ENCODE measurements around the gene DHRS13.
"Not testable (repeated sequence)": the region's sequence is repeated elsewhere in the genome, so short reads cannot be mapped to it uniquely, and the experiment has no call there.

DHRS13 gene

DNA sequence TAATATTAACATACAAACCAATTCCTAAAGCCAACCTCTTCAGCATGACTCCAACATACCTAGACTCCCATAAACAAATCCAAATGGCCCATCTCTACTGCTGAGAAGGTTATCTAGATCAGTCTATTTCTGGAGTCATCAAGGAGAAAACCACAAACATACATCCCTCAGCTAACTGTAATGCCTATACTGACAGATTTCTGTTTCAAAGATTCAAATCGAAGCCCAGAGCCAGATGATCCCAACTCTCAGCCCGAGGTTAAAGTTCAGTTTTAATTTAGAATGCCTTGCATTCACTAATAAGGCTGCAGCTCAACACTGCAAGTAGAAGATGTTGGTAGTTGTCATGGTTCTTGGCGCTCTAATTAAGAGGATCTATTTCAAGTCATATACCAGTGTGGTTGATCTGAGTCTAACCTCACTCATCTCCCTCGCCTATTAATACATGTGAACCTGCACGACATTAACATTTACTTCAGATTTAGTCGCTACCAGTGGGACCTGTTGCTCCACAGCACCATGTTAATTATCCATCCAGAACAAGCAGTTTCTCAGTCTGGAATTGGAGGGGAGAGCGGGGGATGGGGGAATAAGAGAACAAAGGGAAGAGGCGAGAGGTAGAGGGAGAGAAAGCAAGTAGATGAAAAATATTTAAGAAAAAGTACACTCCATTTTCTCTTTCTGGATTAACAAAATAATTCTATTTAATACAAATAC is 33.0 kb upstream of the DHRS13 start:
- DNase-seq, result no peak

DNA sequence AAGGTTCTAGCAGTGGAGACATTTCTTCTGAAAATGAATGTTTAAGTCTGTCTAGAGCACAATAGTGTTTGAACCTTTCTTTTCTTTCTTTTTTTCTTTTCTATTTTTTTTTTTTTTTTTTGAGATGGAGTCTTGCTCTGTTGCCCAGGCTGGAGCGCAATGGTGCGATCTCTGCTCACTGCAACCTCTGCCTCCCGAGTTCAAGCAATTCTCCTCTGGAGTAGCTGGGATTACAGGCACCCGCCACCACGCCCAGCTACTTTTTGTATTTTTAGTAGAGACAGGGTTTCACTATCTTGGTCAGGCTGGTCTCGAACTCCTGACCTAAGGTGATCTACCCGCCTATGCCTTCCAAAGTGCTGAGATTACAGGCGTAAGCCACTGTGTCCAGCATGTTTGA is 31.6 kb upstream of the DHRS13 start:
- not testable (repeated sequence) for DNase-seq

DNA sequence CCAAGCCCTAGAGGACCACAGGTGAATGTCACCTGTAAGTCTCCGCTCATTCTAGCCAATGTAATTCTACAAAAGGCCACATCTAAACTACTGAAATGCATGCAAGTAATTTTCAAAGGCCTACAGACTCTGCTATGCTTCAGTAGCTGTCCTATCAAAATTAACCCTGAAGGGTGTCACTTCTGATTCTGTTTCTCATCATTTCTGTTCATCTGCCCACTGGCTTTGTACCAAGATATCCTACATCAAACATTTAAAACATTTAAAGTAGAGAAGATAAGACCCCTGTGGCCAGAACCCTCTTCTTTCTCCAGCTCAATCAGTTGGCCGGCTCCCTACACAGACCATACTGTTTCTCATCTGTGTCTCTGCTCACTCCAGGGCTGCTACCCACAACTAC is 26.9 kb upstream of the DHRS13 start:
- no peak for DNase-seq

DNA sequence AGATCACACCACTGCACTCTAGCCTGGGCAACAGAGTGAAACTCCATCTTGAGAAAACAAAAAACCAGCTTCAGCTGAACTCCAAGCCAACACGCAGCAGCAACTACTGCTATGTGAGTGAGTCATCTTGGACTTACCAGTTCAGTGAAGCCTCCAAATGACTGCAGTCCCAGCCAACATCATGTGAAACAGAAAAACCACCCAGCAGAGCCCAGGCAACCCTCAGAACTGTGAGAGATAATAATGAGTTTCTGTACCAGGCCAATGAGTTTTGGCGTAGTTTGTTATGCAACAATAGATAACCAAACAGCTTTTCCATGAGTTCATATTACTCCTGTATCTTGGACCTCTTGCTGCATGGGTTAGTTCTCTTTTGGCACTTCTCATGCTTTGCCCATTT is 25.2 kb upstream of the DHRS13 start:
- no peak for DNase-seq

DNA sequence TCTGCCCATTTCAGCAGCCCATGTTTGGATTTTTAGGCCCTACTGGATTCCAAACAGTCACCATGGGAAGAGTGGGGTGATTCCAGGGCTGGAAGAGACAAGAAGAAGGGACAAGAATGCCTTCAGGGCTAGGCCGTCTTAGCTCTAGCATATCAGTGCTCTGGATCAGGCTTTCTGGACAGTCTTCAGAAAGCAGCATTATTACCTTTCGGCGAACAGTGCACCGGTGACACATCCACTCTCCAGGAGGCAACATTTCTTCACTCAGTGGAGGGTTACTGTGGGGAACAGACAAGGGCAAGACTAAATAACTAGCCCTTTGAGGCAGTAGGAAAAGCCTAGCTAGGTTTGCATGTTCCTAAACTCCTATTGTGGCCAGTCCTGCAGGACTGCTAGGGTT is 23.9 kb upstream of the DHRS13 start:
- DNase-seq, result no peak

DNA sequence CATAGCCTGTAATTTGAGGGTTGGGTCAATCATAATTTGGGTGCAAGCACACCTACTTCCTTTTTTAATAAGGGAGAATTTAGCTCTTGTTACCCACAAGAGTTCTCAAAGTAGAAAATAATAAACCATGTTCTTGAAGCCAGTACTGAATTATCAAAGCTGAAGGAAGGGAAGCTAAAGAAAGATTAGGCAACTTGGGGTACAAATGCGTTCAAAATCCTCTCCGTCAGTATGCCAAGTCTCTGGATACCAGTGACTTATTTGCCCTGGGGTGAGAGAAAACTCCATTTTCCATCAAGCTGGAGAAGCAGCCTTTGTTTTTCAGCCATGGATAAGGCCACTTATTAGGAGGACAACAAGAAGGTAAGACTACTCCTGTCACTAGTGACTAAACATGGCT is 23.5 kb upstream of the DHRS13 start:
- no peak for DNase-seq

DNA sequence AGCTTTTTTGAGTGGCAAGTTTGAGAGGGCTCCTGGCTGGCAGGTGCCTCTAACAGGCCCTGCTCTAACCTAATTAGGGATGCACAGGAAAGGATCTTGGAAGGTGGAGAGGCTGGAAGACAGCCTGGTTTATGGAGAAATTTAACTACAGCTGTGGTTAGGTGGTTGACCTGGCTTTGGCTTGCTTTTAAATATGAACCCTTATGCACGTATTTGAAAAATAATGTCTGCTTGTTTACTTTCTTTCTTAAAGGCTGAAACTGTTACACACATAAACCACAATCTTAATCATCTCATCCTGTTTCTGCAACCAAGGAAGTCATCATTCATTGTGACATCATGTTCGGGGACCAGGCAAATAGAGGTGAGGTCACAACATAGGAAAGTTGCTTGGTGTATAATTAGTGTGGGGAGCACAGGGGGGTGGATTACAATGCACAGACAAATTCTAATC is 23.1 kb upstream of the DHRS13 start:
- peak; percentile 23 for DNase-seq

DNA sequence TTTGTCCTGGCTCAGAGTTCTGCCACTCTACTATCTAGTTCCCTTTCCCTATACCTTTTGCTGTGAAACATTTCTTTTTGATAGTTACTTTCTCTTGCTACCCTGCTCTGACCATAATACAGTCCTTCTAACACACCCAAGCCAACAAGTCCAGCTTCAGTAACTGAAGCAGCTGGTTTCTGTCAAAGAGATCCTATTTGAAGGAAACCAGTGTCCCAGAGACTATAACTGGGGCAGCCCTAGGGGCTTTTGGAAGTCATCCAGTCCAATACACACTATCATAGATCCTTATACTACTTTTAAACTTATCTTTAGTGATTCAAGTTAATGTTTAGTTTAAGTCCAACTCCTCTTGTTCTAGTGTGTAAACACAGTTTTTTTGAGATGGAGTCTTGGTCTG is 17.3 kb upstream of the DHRS13 start:
- DNase-seq, result no peak

DNA sequence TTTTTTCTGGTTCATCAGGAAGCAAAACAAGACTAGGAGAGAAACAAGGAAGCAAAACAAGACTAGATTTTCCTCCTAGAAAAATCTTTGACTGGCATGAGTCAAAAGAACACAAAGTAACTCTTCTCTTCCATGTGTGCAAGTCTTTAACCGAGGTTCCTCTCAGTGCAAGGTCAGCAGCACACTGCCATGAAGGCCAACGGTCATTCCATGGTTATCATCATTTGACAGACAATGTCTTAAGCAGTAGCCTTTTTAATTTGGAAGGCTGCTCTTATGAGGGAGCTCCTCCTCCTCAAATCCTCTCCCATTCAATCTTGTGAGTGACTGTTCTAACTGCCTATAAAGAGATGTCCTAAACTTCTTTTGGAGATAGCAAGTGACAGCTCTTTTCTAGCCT is 15.4 kb upstream of the DHRS13 start:
- no peak for DNase-seq

DNA sequence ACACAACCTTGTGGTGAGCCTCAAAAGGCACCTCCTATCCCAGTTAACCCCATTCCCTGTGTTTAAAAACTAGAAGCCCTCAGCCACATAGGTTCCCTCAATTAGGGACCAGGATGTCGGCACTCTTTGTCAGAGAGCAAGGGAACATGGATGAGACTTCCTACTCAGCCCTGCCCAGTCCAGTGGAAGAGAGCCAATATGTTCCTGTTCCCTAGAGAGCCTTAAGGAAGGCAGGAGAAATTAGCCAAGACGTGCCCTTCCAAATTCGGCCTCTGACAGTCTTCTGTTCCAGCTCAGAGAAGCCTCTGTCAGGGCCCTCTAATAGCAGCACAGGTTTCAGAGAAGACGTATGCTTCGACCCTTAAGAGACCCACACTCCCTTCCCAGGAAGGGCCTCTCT is 14.6 kb upstream of the DHRS13 start:
- no peak for DNase-seq

DNA sequence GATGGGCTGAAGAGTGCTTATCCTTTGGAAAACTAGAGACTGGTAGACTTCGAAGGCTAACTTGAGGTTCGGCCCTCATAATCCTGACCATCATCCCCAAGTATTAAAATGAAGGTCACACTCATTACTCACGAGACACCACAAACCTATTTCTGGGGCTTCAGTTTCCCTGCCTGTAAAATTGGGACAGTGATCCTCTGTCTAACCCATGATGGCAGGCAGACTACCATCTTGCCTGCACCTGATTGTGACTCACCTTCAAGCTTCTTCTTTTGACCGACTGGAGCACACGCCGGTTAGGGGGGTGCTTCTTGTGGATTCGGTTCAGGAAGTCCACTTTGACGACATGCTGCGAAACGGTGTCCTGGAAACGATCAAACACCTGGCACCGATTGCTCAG is 14.2 kb upstream of the DHRS13 start:
- DNase-seq, result no peak

DNA sequence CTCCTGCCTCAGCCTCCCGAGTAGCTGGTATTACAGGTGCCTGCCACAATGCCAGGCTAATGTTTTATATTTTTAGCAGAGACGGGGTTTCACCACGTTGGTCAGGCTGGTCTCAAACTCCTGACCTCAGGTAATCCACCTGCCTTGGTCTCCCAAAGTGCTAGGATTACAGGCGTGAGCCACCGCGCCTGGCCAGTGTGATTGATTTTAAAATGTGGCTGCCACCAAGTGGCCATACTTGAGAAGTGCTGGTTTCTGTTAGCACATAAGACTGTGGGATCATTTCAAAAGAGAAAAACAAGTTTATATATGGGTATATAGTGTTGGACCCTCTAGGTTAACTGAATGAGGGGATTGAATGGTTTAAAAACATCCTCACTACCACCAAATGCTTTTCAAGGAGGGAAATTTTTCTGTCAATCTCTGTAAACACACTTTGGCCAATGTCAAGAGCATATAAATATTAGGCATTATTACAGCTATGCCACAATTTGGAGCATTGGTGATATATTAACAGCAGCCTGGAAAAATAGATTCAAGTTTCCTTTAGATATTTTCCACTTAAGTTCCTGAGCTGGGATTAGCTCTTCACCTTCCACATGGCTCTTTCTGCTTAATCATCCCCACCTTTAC is 13.5 kb upstream of the DHRS13 start:
- DNase-seq, result no peak

DNA sequence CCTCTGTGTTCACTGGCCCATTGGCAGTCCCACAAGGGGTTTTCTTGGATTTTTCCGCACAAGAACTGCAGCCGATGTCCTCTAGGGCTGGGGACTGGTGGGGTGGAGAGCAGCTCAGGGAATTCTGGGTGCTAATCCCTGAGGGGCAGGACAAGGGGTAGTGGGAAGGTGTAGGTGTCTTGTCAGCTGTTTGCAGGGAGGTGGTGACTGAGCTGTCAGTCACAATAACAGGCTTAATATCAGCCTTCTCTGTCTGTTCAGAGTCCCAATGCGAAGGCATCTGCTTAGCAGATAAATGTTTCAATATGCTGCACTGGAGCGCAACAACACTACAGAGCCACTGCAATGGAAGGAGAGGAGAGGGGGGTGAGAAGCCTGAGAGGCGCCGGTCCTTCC is 10.1 kb upstream of the DHRS13 start:
- no peak for DNase-seq

DNA sequence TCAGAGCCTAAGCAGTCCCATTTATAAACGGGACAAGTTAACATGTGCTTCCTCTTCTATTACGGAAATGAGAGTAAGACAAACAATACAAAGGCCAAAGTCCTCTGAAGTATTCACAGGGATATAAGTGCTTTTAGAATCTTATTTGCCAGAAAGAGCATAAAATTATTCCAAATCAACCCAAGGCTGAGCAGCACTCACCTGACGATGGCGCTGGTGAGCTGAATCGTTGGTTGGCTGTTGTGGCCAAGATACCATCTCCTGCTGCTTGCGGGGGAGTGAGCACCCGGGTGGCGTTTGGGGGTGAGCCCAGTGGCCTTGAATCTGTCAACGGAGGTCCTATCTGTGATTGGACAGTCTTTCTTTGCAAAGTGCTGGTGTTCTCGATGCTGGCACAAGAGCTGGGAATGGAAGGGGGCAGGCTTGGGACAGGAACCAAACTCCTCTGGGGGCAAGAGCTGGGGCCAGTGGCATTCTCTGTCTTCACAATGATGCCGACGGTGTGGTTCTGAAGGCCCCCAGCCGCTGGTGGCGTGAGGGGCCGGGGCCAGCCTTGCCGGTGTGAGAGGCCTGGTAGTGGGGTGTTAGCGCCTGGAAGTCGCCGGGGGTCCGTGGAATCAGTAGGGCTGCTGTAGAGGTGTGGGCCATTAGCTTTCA is 9.5 kb upstream of the DHRS13 start:
- DNase-seq, result no peak

DNA sequence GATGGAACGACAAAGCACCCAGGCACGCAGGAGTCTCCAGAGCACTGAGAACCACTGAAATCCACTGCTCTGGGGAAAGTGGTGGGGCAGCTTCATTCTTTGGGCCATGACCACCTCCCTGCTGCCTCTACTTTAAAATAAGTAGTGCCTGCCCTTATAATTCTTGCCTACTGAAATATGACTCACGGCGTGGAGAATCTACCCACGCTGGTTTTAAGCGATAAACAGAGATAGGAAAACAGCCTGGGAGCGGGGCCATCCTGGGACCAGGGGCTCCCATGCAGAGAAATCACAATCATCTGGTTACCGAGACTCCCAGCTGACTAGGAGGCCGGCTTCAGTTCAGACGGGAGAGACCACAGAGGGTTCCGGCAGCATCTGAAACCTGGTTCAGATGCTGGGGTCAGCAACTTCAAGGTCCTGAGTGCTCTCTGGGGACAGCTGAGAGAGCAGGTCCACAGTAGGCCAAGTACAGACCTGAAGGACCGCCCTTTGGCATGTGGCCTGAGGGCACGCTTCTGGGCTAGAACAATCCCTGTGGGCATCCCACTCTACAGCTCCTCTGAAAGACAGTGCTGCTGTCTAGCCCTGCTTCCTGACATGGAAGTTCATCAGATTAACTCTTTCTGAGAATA is 8.6 kb upstream of the DHRS13 start:
- no peak for DNase-seq

DNA sequence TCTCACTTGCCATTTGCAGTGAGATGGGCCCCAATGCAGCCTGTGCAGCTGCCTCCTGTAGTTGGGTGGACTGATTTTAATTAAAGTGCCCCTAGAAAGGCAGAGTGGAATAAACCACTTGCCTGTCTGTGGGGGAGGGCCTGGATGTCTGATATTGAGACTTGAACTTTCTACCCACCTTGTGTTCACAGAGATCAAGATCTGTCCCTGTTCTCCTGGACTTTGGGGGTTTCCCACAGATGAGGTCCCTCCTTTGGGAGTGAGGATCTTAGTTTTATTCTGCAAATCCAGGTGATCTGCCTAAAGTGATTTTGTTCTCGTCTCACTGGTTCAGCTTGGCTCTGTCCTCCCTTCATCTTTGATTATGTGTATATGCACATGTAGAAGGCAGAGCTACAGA is 7.7 kb upstream of the DHRS13 start:
- no peak for DNase-seq

DNA sequence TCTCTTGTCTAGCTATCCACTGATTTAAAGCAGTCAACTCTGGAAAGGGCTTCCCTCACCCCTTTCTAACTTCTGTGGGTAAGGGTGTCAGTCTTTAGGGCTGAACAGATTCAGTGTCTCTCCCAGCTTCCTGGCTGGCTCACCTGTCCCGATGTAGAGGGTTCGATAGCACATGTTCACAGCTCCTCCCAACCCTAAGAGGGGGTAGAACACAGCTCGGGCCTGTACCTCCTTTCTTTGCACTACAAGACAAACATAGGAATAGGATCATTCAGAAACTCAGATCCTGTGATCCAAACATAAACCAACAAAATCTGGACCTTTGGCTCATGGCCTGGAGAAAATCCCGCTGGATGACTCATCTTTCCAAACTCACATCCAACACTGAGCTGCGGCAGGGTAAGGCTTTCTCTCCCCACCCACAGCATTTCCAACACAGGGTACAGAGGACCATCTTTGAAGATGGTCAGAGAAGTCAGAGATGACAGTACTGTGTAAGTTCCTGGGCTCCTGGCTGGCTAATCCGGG is 5.8 kb upstream of the DHRS13 start:
- no peak for DNase-seq

DNA sequence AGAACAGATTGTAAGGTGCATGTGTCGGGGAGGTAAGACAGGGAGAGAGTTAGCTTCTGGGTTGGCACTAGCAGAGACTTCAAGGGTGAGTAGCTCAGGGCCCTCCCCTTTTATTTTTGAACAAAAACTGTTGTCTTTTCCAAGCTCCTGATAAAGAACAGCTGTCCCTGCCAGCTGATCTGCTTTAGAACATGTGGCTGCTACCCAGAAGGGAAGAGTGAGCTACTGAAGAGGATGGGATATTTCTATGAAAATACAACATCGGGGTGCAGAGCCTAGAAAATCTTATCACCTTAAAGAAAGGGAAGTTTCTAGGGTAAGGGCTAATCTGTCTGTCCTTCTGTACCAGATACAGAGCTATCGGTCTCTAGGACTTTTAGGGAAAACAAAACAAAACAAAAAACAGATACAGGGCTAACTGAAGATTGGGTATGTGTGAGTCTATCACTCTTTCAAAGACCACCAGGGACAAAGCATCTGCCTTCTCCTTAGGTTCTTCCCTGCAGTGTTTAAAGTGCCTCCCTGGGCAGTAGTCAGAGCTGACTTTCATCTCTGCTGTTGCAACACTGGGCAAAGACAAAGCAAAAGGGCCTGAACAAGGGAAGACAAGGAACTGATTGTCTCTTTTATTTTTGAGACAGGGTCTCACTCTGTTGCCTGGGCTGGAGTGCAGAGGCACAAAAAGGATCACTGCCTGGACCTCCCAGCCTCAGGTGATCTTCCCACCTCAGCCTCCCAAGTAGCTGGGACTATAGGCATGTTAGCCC is 5.0 kb upstream of the DHRS13 start:
- DNase-seq, result no peak

DNA sequence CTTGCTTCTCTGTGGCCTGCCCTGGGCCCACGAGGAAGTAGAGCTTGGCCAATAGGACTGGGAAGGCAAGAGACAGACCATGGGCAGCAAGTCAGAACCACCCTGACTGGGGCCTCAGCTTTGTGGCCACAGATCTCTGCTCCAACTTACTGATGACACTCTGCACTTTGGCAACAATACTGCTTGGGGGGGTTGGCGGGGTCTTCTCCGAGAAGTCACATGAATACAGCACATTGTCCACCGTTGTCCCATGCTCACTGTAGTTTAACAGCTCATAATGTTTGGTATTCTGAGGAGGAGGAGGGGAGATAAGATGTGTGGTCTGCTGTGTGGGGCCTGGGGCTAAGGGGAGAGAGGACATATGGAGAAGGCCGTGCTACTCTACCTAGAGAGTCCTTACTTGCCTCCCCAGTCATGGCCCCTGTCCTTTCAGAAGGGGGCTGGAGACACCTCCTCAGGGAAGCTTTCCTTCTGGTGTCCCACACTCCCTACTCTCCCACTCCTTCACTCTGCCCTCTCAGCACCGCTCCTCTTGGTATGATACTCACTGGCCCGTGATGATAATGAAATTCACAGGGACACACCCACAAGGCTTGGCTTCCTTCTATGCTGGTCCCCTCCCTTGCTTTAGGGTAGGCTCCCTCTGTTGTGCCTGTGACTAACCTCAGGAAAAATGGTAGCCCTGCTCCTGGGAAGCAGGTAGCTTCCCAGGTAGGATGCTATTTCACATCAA is 4.0 kb upstream of the DHRS13 start:
- no peak for DNase-seq

DNA sequence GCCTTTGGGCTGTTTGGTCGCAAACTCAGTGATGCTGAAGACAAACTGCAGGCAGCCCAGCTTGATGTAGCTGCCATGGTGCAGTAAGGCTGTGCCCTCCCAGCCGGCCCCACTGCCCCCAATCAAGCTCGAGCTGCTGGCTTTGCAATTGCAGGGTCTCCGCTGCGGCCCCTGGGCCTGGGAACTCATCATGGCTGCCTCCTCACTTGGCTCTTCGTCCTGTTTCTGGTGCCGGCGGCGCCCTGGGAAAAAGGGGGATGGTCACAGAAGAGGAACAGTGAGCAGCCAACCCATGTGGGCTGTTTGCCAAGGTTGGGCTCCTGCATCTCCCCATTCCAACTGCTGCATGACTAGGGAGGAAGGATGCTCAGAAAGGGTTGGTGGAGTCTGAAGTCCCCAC is 3.4 kb upstream of the DHRS13 start:
- no peak for DNase-seq

DNA sequence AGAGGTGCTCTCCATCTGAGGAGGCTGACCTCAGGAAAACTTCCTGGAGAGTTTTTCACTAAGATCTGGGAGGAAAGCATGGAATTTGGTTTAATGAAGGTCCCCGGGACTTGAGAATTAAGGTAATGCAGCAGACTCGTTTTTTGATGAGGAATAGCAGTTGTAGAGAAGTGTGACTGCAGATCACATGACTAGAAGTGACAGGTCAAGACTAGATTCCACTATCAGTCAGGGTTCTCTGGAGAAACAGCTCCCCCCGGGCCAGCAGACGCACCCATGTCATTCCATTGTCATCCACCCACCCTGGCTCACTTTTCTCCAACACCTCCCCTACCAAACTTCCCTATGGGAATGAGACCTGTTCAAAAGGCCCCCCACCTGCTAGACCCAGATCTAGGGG is 1.9 kb upstream of the DHRS13 start:
- no peak for DNase-seq

DNA sequence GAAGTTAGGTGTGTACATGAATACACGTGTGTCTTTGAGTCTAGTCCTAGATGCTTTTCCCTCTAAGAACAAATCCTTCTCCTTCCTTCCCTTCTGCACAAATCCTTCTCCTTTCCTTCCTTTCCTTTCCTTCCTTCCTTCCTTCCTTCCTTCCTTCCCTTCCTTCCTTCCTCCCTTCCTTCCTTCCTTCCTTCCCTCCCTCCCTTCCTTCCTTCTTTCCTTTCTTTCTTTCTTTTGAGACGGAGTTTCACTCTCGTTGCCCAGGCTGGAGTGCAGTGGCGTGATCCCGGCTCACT is 615 bp upstream of the DHRS13 start:
- not testable (repeated sequence) for DNase-seq

Measured in NCI-H2107 (cell line).